Fibroblast of the aortic adventitia (primary cell): ENCODE data around the gene ATP11A. TPM values are rescaled to one million over a fixed set of nuclear protein-coding genes. Genes with fewer than 3 reads are reported as not detected.

Experiments used
- DNase-seq: peaks from one replicate; pipeline ENCODE4 v3.0.0-alpha.2; 2010; ENCODE audit warnings: low read depth
- H3K4me3 ChIP-seq: 2 replicates; pipeline ENCODE4 v1.5.1; 2011; ENCODE audit warnings: low read depth, mild to moderate bottlenecking, control low read depth, low read length, moderate library complexity
- total RNA-seq: library from RNA; depleted of rRNA; stranded (reverse); fragments of >200 nt; gene quantifications from 2 replicates; pipeline ENCODE4 v1.2.3, GENCODE V29; 2012; ENCODE audit warnings: low replicate concordance
- TF ChIP-seq, protein P1 (sequence below): IDR thresholded peaks from 2 replicates; pipeline ENCODE4 v1.5.1; 2011; ENCODE audit warnings: mild to moderate bottlenecking, low read length, control low read depth, inconsistent platforms; ENCODE audit not compliant: insufficient read depth

The ATP11A gene
- total RNA-seq, 1 donor = 8.9 TPM

DNA sequence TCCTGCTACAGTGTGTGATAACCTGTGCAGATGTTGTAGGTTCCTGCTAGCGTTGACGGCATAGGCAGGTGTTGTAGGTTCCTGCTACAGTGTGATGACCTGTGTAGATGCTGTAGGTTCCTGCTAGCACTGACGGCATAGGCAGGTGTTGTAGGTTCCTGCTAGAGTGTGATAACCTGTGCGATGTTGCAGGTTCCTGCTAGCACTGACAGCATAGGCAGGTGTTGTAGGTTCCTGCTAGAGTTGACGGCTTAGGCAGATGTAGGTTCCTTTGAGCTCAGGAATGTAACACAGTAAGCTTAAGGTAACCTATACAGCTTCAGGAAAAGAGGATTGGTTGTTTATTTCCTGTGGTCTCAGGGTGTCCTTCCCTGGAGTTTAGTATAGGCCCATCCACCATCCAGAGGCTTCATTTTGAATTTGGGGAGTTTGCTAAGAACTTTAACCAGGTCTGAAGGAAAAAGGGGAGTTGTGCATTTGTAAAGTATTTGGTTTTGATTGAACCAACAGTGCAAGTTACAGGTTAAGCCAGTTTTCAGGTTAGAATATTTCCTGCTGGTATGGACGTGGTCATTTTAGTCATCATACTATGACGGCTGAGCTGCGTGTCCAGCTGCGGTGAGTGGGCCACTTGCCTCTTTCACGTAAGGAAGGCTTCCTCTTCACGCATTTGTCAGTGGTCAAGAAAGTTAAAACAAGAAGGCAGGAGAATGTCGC, 53.8 kb downstream of the ATP11A start:
- no peak for DNase-seq
- TF ChIP-seq, protein P1, sequence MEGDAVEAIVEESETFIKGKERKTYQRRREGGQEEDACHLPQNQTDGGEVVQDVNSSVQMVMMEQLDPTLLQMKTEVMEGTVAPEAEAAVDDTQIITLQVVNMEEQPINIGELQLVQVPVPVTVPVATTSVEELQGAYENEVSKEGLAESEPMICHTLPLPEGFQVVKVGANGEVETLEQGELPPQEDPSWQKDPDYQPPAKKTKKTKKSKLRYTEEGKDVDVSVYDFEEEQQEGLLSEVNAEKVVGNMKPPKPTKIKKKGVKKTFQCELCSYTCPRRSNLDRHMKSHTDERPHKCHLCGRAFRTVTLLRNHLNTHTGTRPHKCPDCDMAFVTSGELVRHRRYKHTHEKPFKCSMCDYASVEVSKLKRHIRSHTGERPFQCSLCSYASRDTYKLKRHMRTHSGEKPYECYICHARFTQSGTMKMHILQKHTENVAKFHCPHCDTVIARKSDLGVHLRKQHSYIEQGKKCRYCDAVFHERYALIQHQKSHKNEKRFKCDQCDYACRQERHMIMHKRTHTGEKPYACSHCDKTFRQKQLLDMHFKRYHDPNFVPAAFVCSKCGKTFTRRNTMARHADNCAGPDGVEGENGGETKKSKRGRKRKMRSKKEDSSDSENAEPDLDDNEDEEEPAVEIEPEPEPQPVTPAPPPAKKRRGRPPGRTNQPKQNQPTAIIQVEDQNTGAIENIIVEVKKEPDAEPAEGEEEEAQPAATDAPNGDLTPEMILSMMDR = no peak
- H3K4me3 ChIP-seq = no peak overlapping the region

DNA sequence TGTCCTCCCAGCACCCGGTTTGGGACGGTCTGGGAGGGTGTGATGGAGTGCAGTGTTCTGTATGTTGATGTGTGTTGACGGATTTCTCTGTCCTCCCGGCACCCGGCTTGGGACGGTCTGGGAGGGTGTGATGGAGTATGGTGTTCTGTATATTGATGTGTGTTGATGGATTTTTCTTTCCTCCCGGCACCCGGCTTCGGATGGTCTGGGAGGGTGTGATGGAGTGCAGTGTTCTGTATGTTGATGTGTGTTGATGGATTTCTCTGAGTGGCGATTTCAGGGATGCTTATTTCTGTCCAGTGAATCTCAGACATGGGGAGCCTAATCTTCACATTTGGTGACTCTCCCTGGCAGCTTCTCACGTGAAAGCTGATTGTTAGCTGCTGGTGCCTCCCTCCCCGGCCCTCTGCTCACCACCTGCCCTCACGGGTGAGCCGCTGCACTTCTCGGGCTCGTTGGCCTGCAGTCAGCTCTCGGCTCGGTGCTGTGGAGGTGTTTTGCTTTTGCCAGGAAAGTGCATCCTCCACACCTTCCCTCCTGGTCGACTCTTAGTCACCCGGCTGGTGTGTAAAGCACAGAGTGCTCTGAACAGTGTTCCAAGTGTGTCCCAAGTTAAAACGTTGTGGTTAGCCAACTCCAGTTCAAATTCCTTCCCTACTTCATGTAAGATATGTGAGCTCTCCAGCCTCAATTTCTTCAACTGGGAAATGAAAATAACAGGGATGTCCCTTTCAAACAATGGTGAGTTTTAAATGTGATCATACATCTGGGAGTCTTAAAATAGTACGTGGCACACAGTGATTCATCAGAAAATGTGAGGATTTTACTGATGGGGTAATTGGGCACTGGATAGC, 54.6 kb downstream of the ATP11A start:
- peak; percentile 52 for DNase-seq
- TF ChIP-seq, protein P1 = no peak
- no peak overlapping the region for H3K4me3 ChIP-seq

DNA sequence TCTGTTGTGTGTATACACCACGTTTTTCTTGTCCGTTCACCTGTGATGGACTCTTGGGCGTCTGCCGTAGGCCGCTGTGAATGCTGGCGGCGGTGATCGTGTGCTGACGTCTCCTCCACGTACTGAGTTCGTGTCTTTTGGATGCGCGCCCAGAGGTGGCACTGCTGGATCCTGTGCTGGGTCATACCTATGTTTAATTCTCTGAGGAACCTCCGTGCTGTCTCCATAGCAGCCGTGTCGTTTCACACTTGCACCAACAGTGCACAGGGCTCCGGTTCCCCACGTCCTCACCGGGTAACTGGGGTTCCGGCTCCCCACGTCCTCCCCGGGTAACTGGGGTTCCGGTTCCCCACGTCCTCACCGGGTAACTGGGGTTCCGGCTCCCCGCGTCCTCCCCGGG, 56.2 kb downstream of the ATP11A start:
- DNase-seq = no peak
- TF ChIP-seq, protein P1 = no peak
- H3K4me3 ChIP-seq = no peak overlapping the region

DNA sequence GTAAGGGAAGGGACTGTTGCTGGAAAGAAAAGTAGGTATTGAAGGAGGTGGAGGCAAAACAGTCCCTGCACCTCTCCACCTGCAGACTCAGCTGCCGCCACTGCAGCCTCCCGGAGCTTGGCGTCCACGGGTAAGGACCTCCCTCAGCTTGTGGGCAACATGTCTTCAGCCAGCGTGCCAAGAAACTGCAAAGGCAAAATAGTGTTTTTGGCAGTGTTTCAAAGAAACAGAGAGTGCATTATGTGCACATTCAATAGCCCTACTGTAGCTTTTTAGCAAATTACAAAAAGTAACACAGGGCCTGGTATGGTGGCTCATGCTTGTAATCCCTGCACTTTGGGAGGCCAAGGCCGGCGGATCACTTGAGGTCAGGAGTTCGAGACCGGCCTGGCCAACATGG, 57.4 kb downstream of the ATP11A start:
- DNase-seq = no peak
- TF ChIP-seq, protein P1 = no peak
- no peak overlapping the region for H3K4me3 ChIP-seq

DNA sequence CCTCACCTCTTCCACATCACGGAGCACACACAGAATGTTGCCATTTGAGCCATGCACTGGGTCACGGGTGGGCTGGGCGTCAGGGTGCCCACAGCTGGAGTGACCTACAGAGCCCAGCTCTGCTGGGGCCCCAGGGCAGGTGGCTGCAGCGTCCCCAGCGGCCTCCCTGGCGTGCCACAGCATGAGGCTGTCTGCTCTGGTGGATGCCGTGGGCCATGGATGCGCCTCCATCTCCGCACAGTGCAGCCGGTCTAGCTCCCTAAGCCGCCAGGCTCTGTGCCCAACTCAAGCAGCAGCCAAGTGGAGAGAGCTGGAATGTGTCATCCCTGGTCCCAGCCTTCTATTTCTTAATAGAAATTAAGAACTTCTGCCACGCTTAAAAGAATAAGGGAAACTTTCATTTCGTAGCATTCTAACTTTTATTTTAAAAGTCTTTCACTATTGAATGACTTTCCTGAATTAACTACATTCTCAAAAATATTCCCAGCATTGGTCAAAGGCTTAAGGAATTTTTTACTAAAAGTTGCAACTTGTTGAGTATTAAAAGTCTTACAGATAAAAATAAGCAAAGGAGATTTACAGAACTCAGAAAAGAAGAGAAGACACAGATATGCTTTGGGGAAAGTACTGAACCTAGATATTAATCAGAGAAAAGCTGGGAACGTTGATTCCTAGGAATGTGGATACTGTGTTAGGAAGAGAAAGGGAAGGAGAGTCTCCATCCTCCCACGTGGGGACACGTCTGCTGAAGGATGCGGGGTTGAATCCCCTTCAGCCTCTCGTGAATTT, 59.3 kb downstream of the ATP11A start:
- DNase-seq = peak; percentile 67
- TF ChIP-seq, protein P1 = no peak

DNA sequence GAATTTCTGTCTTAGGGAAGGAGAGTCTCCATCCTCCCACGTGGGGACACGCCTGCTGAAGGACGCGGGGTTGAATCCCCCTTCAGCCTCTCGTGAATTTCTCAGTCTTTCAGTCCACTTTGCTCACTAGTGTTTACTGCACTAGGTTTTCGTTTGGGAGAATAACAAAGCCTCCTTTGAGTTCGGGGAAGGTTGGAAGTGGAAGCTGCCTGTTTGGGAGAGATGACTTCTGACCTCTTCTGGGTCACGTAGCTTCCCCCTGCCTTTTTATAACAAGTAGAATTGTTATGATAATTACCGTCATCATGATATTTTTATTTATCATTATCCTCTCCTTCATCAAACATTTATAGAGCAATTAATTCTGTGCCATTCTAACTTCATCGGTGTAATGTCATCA, 60.7 kb downstream of the ATP11A start:
- H3K4me3 ChIP-seq = no peak overlapping the region
- TF ChIP-seq, protein P1 = no peak
- DNase-seq = no peak

More for the DNA sequence above, 59.3 kb downstream of the ATP11A start:
- no peak overlapping the region for H3K4me3 ChIP-seq
